ENCODE results near the gene ASPHD2.

- no peak for TF ChIP-seq TAF1 (IDR thresholded peaks at IDR 0.05; ENCODE audit: low read depth)
- TF ChIP-seq EP300 (IDR thresholded peaks at IDR 0.05; ENCODE audit: borderline replicate concordance), result no peak
- TF ChIP-seq YY1 (IDR thresholded peaks at IDR 0.05; ENCODE audit: low read depth), result no peak
- TF ChIP-seq REST (IDR thresholded peaks at IDR 0.05; ENCODE audit: low read depth), result no peak
- TF ChIP-seq RAD21 (IDR thresholded peaks at IDR 0.05; ENCODE audit: low read depth), result no peak
- TF ChIP-seq EGR1 (IDR thresholded peaks at IDR 0.05), result no peak
Measured at GRCh38 chr22:26406118-26406517, 22.9 kb upstream of the ASPHD2 start.

Measured in Ishikawa (cell line).